Epithelial cell of proximal tubule (primary cell): ENCODE data around the gene IQCF2. TPM values are rescaled to one million over a fixed set of nuclear protein-coding genes. Genes with fewer than 3 reads are reported as not detected.
"Not testable (repeated sequence)": the region's sequence is repeated elsewhere in the genome, so short reads cannot be mapped to it uniquely, and the experiment has no call there.

ENCODE experiments used
- DNase-seq: peaks from one replicate; pipeline ENCODE4 v3.0.0-alpha.2; 2011; ENCODE audit warnings: low read depth
- H3K4me3 ChIP-seq: 2 replicates; pipeline ENCODE4 v1.5.1; 2011; ENCODE audit warnings: low read depth, mild to moderate bottlenecking, low read length
- CTCF ChIP-seq: conservative IDR thresholded peaks from 2 replicates; pipeline ENCODE4 v1.5.1; 2012; ENCODE audit warnings: low read depth, mild to moderate bottlenecking, low read length
- total RNA-seq: library from RNA; depleted of rRNA; stranded (reverse); fragments of >200 nt; gene quantifications from 2 replicates; pipeline ENCODE4 v1.2.3, GENCODE V29; 2015

IQCF2 gene
- total RNA-seq, 1 donor from 2014 or later = not detected

- DNase-seq = no peak
- no peak overlapping the region for H3K4me3 ChIP-seq
- no peak for TF ChIP-seq CTCF
Observed at GRCh38 chr3:51894939-51895338, 33.5 kb downstream of the IQCF2 start.

DNA sequence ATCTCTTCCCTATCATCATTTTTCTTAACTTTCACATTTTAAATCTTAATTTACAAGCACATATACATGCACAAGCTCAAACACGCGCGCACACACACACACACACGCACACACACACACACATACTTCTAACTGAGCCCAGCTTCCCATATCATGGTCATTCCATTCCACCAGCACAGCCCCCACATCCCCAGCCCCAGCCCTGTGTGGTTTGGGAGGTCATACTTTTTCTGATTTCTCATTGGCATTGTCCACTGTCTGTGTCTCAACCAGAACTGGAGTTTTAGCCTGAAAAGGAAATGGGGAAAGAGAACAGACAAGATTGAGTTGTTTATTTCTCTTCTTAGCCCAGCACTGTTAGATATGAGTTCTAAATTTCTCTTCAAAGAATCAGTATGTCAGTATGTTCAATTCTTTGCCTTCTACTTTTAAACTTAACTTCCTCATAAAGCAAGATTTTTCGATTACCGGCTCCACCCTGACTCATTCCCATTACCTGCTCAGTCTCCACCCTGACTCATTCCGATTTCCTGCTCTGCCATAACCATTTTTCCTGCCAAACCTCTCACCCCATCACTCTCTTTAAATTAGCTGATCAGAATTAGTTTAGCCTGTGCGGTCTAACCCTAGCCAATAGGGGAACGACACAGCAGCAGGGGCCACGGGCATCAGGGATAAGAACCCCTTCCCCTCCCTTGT is 35.3 kb downstream of the IQCF2 start:
- DNase-seq = no peak
- no peak overlapping the region for H3K4me3 ChIP-seq

GRCh38 chr3:51897391-51897790 is 36.0 kb downstream of the IQCF2 start:
- DNase-seq = no peak
- no peak for TF ChIP-seq CTCF
- no peak overlapping the region for H3K4me3 ChIP-seq

More for the DNA sequence above, 35.3 kb downstream of the IQCF2 start:
- no peak for TF ChIP-seq CTCF

DNA sequence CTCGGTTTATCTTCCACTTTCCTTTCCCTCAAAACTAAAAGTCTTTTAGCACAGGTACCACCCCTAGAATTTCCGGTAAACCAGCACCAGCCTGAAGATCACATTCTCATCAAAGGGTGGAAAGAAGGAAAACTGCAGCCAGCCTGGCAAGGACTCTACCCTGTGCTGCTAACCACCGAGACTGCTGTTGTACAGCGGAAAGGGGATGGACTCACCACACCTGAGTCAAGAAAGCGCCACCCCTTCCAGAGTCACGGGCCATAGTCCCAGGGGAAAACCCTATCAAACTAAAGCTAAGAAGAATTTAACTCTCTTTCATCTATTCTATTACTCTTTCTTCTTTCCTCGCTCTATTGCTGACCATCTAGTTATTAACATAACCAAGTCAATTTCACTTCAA is 38.6 kb downstream of the IQCF2 start:
- DNase-seq, H3K4me3 ChIP-seq: not testable (repeated sequence)

GRCh38 chr3:51902361-51902760 is 40.9 kb downstream of the IQCF2 start:
- not testable (repeated sequence) for H3K4me3 ChIP-seq, DNase-seq

DNA sequence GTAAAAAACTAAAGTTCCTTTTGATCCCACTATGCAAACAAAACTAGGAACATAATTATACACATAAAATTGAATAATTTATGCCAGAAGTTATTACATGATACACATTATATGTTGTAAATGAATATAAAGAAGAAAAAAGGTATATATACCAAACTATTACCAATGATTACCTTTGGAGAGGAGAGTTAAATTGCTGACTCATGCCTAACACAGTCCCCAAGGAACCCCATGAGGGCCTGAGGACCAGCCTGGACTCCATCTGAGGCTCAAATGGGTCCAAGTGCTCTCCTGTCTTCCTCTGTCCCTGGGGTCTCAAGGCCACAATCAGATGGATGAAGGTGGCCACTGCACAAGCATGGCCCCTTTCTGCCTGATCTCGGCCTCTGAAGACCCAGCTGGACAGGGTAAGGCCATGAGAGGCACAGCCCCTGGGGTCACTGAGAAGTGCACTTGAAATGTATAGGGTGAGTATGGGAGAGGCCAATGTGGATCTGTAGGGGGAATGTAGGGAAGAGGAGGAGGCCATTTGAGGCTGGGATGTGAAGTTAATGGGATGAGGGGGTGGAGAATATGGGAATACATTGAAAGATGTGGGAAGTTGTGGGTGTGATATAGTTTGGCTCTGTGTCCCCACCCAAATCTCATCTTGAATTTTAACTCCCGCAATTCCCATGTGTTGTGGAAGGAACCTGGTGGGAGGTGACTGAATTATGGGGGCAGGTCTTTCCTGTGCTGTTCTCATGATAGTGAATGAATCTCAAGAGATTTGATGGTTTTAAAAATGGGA is 42.8 kb downstream of the IQCF2 start:
- DNase-seq = no peak
- no peak for TF ChIP-seq CTCF
- no peak overlapping the region for H3K4me3 ChIP-seq

DNA sequence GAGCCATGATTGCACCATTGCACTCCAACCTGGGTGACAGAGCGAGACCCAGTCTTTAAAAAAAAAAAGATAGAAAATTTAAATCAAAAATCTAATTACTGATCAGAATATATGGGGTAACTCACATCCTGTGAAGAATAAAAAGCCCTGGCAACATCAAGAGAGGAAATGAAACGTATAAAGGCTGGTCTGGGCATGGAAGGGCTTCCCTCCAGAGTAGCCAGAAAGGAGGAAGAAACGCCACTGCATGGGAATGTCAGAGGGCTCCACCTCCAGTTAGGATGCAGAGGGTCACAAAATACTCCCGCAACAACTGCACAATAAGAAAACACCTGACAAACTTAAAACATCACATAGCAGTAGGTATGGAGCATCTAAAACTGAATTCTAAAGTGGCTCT is 46.6 kb downstream of the IQCF2 start:
- no peak for TF ChIP-seq CTCF
- H3K4me3 ChIP-seq = no peak overlapping the region
- DNase-seq = no peak

Other genes with a start within 250 kb of the IQCF2 start
- 54.5 and 55.3 TPM in 2 replicates for gene TEX264, start 190.4 kb upstream of the IQCF2 start, total RNA-seq
- not detected in 2 replicates for gene GRM2, start 154.5 kb upstream of the IQCF2 start, total RNA-seq
- not detected in 2 replicates for gene IQCF6, start 82.4 kb upstream of the IQCF2 start, total RNA-seq
- not detected in 2 replicates for gene IQCF5, start 14.0 kb downstream of the IQCF2 start, total RNA-seq
- gene IQCF1, start 41.7 kb downstream of the IQCF2 start, total RNA-seq = not detected in 2 replicates
- 28.0 and 56.8 TPM in 2 replicates for gene RRP9, start 80.3 kb downstream of the IQCF2 start, total RNA-seq
- gene PARP3, start 80.7 kb downstream of the IQCF2 start, total RNA-seq = 15.4 and 18.8 TPM in 2 replicates
- not detected in 2 replicates for gene GPR62, start 93.8 kb downstream of the IQCF2 start, total RNA-seq
- gene PCBP4, start 105.8 kb downstream of the IQCF2 start, total RNA-seq = 102 and 120 TPM in 2 replicates
- 29.1 and 39.1 TPM in 2 replicates for gene ABHD14B, start 112.4 kb downstream of the IQCF2 start, total RNA-seq
- gene ABHD14A, start 113.4 kb downstream of the IQCF2 start, total RNA-seq = 13.8 and 18.9 TPM in 2 replicates
- gene ACY1, start 121.9 kb downstream of the IQCF2 start, total RNA-seq = 85.7 and 95.8 TPM in 2 replicates
- 1,795 and 2,087 TPM in 2 replicates for gene RPL29, start 134.3 kb downstream of the IQCF2 start, total RNA-seq
- gene DUSP7, start 195.0 kb downstream of the IQCF2 start, total RNA-seq = 23.7 and 25.9 TPM in 2 replicates